ENCODE data around the gene WNT9A.

Gene WNT9A

GRCh38 chr1:227941509-227942020 is 6.2 kb downstream of the WNT9A start:
- DNase-seq (ENCODE audit: low read depth in 3 of 3), result no peak

DNA sequence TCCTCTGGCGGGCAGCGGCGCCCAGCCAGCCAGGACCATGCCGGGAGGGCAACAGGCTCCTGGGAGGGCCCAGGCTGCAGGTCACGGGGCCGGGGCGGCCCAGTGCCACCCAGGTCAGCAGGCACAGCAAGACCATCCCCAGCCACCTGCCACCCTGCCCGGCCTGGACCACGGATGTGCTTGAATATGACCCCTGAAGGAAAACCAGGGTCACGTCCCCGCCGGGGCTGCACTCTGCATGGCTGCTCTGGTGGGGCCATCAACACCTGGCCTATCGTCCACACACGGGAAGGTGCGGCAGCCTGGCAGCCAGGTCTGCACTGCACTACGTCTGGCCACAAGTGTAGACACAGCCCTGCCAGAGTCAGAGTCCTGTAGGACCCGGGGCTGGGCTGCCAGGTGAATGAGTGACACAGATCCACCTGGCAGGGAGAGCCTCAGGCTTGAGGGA is 6.9 kb downstream of the WNT9A start:
- DNase-seq (ENCODE audit: low read depth in 3 of 3), result no peak

GRCh38 chr1:227939791-227940771 is 7.7 kb downstream of the WNT9A start:
- DNase-seq (ENCODE audit: low read depth in 3 of 3), result no peak

- no peak for DNase-seq (ENCODE audit: low read depth in 3 of 3)
Measured at GRCh38 chr1:227938911-227939790, 8.6 kb downstream of the WNT9A start.

DNA sequence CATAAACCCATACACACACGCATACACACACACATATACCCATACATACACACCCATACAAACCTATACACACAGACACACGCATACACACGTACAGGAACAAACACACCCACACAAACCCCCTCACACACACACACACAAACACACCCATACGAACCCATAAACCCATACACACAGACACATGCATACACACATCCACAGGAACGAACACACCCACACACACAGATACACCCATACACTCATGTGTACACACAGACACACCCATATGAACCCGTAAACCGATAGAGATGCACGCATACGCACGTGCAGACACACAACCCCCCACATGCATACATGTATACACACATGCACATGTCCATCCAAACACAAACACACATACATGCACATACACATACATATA is 9.5 kb downstream of the WNT9A start:
- no peak for DNase-seq (ENCODE audit: low read depth in 3 of 3)

GRCh38 chr1:227937838-227938145 is 9.9 kb downstream of the WNT9A start:
- no peak for DNase-seq (ENCODE audit: low read depth in 3 of 3)

GRCh38 chr1:227937031-227937837 is 10.5 kb downstream of the WNT9A start:
- no peak for DNase-seq (ENCODE audit: low read depth in 3 of 3)

DNA sequence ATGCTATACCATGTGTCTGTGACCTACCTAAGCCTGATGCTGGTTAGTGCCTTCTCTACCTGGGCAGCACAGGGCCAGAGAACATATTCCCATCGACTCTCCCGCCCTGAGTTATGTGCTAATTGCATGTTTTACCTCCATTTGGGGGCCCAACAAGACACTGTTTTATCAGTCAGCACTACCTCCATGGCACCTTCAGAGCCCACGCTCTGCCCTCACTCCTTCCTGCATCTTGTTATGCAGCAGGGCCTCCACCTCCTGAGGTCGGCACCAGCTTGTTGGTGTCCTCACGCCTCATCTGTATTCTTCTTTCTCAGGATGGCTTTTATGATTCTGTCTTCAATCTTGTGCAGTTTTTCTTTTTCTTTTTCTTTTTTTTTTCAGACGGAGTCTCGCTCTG is 11.9 kb downstream of the WNT9A start:
- no peak for DNase-seq (ENCODE audit: low read depth in 3 of 3)

GRCh38 chr1:227934476-227935313 is 13.0 kb downstream of the WNT9A start:
- DNase-seq (ENCODE audit: low read depth in 3 of 3), result peak in 2 of 3 donors; percentile 38 to 77

GRCh38 chr1:227929751-227930472 is 17.8 kb downstream of the WNT9A start:
- DNase-seq (ENCODE audit: low read depth in 3 of 3), result no peak

GRCh38 chr1:227928811-227929375 is 18.8 kb downstream of the WNT9A start:
- DNase-seq (ENCODE audit: low read depth in 3 of 3), result no peak

DNA sequence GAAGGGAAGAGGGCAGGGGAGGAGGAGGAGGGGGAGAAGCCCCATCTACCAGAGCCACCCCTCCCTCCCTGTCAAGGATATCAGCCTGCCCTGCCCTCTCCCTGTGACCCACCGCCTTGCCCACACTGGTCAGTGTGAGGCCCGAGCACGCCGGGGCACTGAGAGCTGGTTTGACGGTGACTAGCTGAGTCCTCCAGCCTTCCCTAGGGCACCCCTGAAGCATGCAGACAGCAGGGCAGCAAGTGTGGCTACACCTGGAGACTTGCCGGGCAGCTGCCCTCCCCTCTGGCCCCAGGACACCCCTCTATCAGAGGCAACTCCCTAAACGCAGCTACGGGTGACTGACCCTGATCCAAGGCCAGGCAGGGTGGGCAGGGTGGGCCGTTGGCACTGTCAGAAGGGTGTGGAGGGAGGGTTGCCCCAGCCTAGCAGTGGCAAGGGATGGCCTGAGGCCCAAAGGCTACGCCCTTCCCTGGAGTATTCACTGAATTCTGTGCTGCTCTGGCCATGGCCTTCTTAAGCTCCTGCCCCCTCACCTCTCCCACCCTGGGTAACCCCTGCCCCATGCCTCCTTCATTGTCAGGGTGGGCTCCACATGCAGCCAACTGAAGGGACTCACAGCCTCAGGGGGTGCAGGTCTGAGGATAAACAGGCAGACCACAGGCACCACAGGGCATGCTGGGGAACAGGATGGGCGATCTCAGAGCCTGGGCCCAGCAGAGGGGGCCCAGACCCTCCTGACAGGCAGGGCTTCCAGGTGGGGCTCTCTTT is 19.6 kb downstream of the WNT9A start:
- no peak for DNase-seq (ENCODE audit: low read depth in 3 of 3)

GRCh38 chr1:227926896-227927885 is 20.5 kb downstream of the WNT9A start:
- no peak for DNase-seq (ENCODE audit: low read depth in 3 of 3)

- DNase-seq (ENCODE audit: low read depth in 3 of 3), result no peak
Measured at GRCh38 chr1:227926216-227926791, 21.4 kb downstream of the WNT9A start.

DNA sequence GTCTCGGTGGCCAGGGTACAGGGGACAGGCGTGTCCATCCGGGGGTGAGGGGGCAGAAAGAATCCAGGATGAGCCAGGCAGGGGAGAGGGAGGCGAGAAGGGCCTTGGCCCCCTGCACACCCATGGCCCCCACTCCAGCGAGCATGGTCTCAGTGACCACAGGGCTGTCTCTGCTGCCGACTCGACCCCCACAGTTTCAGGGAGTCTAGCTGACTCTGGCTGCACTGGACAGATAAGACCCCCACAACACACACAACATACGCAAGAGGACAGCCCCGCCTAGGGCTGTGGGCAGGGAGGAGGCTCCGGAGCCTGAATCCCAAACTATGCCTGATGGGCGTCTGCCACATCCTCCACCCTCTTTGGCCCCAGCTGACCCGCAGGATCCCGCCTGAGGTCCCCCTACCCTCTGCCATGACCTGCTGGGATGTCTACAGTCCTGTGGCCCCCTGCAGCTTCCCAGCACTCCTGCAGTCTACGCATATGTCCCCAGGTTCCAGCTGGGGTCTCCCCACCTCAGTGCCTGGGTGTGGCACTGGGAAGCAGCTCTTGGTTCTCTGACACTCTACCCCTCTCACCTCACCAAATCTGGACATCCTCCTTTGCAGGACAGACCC is 22.0 kb downstream of the WNT9A start:
- no peak for DNase-seq (ENCODE audit: low read depth in 3 of 3)

DNA sequence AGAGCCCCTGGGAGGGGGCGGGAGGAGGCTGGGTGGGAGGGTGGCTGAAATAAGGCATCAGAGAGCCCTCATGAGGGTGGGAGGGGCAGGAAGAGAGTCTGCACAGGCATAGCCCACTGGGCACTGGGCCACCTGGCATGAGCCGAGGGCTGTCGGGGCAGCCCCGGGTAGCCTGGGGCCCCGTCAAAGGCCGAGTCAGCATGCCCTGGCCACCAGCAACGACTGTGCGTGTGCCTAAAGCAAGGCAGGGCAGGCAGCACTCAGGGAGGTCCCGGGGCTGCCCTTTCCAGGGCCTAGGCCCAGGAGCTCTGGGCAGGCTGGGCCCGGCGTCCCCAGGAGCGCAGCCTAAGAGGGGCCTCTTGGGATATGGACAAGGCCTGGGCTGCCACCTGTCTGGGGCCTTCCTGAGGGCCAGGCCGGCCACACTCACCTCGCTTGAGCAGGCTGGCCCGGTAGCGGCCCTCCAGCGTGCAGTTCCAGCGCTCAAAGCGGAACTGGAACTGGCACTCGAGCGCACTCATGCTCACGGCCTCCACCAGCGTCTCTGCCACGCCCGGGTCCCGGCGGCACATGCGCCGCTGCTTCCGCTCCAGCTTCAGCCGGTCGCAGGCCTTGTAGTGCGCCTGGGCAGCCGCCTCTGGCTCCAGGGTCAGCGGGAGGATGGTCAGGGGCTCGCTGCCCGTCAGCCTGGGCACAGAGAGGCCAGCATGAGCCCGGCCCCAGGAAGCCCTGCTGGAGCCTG is 22.7 kb downstream of the WNT9A start:
- no peak for DNase-seq (ENCODE audit: low read depth in 3 of 3)

All from stimulated activated CD4-positive, alpha-beta T cell treated with anti-CD3 and anti-CD28 coated beads, TNF-alpha, amount 100 ng/mL, for 48 hours (primary cell).